Measurements from ENCODE around the gene GSE1.

DNA sequence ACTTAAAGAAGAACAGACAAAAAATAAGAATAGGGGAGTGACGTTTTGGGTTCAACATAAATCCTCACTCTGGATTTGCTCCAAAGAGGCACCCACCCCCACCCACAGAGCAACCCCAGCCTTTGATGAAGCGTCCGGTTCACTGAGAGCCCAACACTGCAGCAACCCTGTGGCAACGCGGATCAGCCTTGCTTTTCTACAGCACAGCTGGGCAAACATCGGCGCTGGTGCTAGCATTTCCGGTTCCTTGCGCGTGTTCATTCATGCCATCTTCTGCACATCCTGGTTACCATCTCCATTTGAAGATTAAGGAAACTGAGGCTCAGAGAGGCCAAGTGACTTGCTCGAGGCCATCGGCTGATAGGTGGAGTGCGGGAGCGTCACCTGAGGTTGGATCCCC, 84.3 kb downstream of the GSE1 start:
- TF ChIP-seq POLR2A (IDR thresholded peaks at IDR 0.05; ENCODE audit: low read depth, low read length) (no peak), TAF1 (IDR thresholded peaks at IDR 0.05; ENCODE audit: borderline replicate concordance, low read depth, low read length) (no peak)

All from GM12892 (cell line).